HepG2 (cell line): ENCODE measurements around the gene GLI3. TPM values are rescaled to one million over a fixed set of nuclear protein-coding genes. Genes with fewer than 3 reads are reported as not detected.

Experiments
- DNMT1 ChIP-seq: sonication (generic); formaldehyde crosslinking; IDR thresholded peaks from 2 replicates; pipeline ENCODE4 v1.5.1; 2020; ENCODE audit warnings: mild to moderate bottlenecking, missing genetic modification reagents
- FOXA1 ChIP-seq, 2 experiments: fragments of 450-650 bp in 1 of 2; sonication (generic) in 1 of 2; formaldehyde crosslinking in 1 of 2; IDR thresholded peaks; 2 replicates each; pipeline versions ENCODE4 v1.4.0 to v1.6.1; 2016 to 2020; ENCODE audit warnings: missing genetic modification reagents in 1 of 2
- FOXP4 ChIP-seq: sonication (generic); formaldehyde crosslinking; IDR thresholded peaks from 2 replicates; pipeline ENCODE4 v1.4.0; 2020; ENCODE audit warnings: missing genetic modification reagents
- HNRNPUL1 ChIP-seq: fragments of 200-400 bp; formaldehyde crosslinking; IDR thresholded peaks from 2 replicates; pipeline ENCODE4 v1.6.1; 2017; ENCODE audit warnings: low read depth, mild to moderate bottlenecking, low read length, moderate library complexity
- HOMEZ ChIP-seq: IDR thresholded peaks from 2 replicates; pipeline ENCODE4 v1.6.1; 2016; ENCODE audit warnings: low read depth
- IKZF5 ChIP-seq: IDR thresholded peaks from 2 replicates; pipeline ENCODE4 v1.6.1; 2018; ENCODE audit warnings: missing genetic modification reagents, mild to moderate bottlenecking, missing compliant biosample characterization
- KDM3A ChIP-seq: IDR thresholded peaks from 2 replicates; pipeline ENCODE4 v1.6.1; 2018; ENCODE audit warnings: low read depth, missing compliant biosample characterization
- KDM4B ChIP-seq: sonication (generic); formaldehyde crosslinking; IDR thresholded peaks from 2 replicates; pipeline ENCODE4 v1.4.0; 2020; ENCODE audit warnings: missing genetic modification reagents
- MIXL1 ChIP-seq: IDR thresholded peaks from 2 replicates; pipeline ENCODE4 v1.6.1; 2016
- MNT ChIP-seq: fragments of 450-650 bp; IDR thresholded peaks from 2 replicates; pipeline ENCODE4 v1.6.1; 2016
- SNAPC5 ChIP-seq: sonication (generic); formaldehyde crosslinking; IDR thresholded peaks from 2 replicates; pipeline ENCODE4 v1.8.1; 2023; ENCODE audit warnings: mild to moderate bottlenecking, missing genetic modification reagents, borderline replicate concordance
- SOX6 ChIP-seq, 2 experiments: fragments of 450-650 bp in 1 of 2; sonication (generic) in 1 of 2; formaldehyde crosslinking in 1 of 2; IDR thresholded peaks; 2 replicates each; pipeline versions ENCODE4 v1.4.0 to v1.6.1; 2017 to 2020; ENCODE audit warnings: antibody characterized with exemption in 1 of 2, mild to moderate bottlenecking in 1 of 2, missing genetic modification reagents in 1 of 2
- TRIM24 ChIP-seq: sonication (generic); formaldehyde crosslinking; IDR thresholded peaks from 2 replicates; pipeline ENCODE4 v1.8.0; 2022; ENCODE audit warnings: mild to moderate bottlenecking, missing genetic modification reagents
- ZBTB39 ChIP-seq: sonication (generic); formaldehyde crosslinking; IDR thresholded peaks from 2 replicates; pipeline ENCODE4 v1.5.0; 2020; ENCODE audit warnings: missing genetic modification reagents
- ZMYM3 ChIP-seq: sonication (generic); formaldehyde crosslinking; IDR thresholded peaks from 2 replicates; pipeline ENCODE4 v1.5.1; 2020; ENCODE audit warnings: mild to moderate bottlenecking, missing genetic modification reagents
- ZNF333 ChIP-seq: sonication (generic); formaldehyde crosslinking; IDR thresholded peaks from 2 replicates; pipeline ENCODE4 v1.4.0; 2020; ENCODE audit warnings: mild to moderate bottlenecking, missing genetic modification reagents, borderline replicate concordance
- ZNF335 ChIP-seq: sonication (generic); formaldehyde crosslinking; IDR thresholded peaks from 2 replicates; pipeline ENCODE4 v1.4.0; 2020; ENCODE audit warnings: missing genetic modification reagents
- ZNF441 ChIP-seq: sonication (generic); formaldehyde crosslinking; IDR thresholded peaks from 2 replicates; pipeline ENCODE4 v1.7.0; 2021; ENCODE audit warnings: missing genetic modification reagents, borderline replicate concordance
- ZNF773 ChIP-seq: sonication (generic); formaldehyde crosslinking; IDR thresholded peaks from 2 replicates; pipeline ENCODE4 v1.4.0; 2020; ENCODE audit warnings: missing genetic modification reagents, borderline replicate concordance
- ZZZ3 ChIP-seq: sonication (generic); formaldehyde crosslinking; IDR thresholded peaks from 2 replicates; pipeline ENCODE4 v1.4.0; 2020; ENCODE audit warnings: missing genetic modification reagents, mild to moderate bottlenecking, borderline replicate concordance
- polyA plus RNA-seq, 8 experiments: library from polyadenylated mRNA; depleted of rRNA in 3 of 8; stranded (reverse) in 7 of 8; unstranded in 1 of 8; fragments of >200 nt; fragmentation: Illumina TruSeq in 4 of 8; extraction: Trizol in 4 of 8; gene quantifications; 2 replicates each; pipeline versions ENCODE4 v1.2.1 to v1.2.3, GENCODE V29; 2011 to 2016; ENCODE audit warnings: low read depth in 4 of 8, missing spikeins in 1 of 8, mixed read lengths in 1 of 8; ENCODE audit not compliant: insufficient read depth in 1 of 8
- total RNA-seq, 5 experiments: library from RNA; depleted of rRNA; stranded (reverse); fragments of >200 nt; fragmentation: Illumina TruSeq; extraction: Trizol; gene quantifications; 2 replicates each; pipeline ENCODE4 v1.2.3, GENCODE V29; 2016; ENCODE audit warnings: low read depth in 1 of 5

The GLI3 gene
- total and polyA plus RNA-seq, 2 of the 13 experiments (the other 11 are each of a cell fraction or from before 2014, with no cell fraction given) = not detected

GRCh38 chr7:41971640-41972187 lies 265.3 kb downstream of the GLI3 start (continued):
- TF ChIP-seq HNRNPUL1 = no peak
- TF ChIP-seq ZNF335 (CRISPR knock-in tag) = no peak
- 0 out of 2 replicates have a peak, but pooled peaks have one; percentile 41 for TF ChIP-seq HOMEZ (CRISPR knock-in tag)
- TF ChIP-seq MNT = no peak
- no peak for TF ChIP-seq FOXA1 (IDR thresholded peaks at IDR 0.05)
- peak; percentile 77 for TF ChIP-seq FOXA1 (CRISPR knock-in tag; IDR thresholded peaks at IDR 0.05)
- no peak for TF ChIP-seq SNAPC5
- TF ChIP-seq ZMYM3 (CRISPR knock-in tag) = peak; percentile 37; the same call in 1 of the 2 replicates
- TF ChIP-seq IKZF5 (CRISPR knock-in tag) = no peak
- TF ChIP-seq KDM3A = no peak
- TF ChIP-seq DNMT1 = no peak
- no peak for TF ChIP-seq SOX6 (IDR thresholded peaks at IDR 0.05)
- peak; percentile 88 for TF ChIP-seq SOX6 (CRISPR knock-in tag; IDR thresholded peaks at IDR 0.05)
- TF ChIP-seq MIXL1 = peak; percentile 46; the same call in 1 of the 2 replicates
- no peak for TF ChIP-seq ZBTB39 (CRISPR knock-in tag)
- peak; percentile 81 for TF ChIP-seq FOXP4 (CRISPR knock-in tag)
- no peak for TF ChIP-seq ZZZ3 (CRISPR knock-in tag)
- TF ChIP-seq TRIM24 (CRISPR knock-in tag) = 0 out of 2 replicates have a peak, but pooled peaks have one; percentile 23
- 0 out of 2 replicates have a peak, but pooled peaks have one; percentile 21 for TF ChIP-seq ZNF441 (CRISPR knock-in tag)
- TF ChIP-seq KDM4B = no peak
- no peak for TF ChIP-seq ZNF333 (CRISPR knock-in tag)
- no peak for TF ChIP-seq ZNF773 (CRISPR knock-in tag)
